Calu3 (cell line): ENCODE data around the gene CDKN1A. TPM values are rescaled to one million over a fixed set of nuclear protein-coding genes. Genes with fewer than 3 reads are reported as not detected.

Source experiments
- BruUV-seq: library from RNA; stranded (reverse); fragments of 400-500 nt; replicated peaks from 2 replicates; lab custom pipeline; 2021; lab: Mats Ljungman, UMichigan
- CTCF ChIA-PET: fragments of 300-600 bp; sonication (Branson Sonifier 250); formaldehyde crosslinking; loops from one replicate; lab custom pipeline; 2022; ENCODE audit warnings: antibody characterized with exemption; lab: Charles Lee
- DNase-seq: peaks from one replicate; pipeline ENCODE4 v3.0.0; 2022
- H3K27ac Mint-ChIP-seq: one replicate; pipeline ENCODE4 v1.8.0; 2022; ENCODE audit warnings: mixed read lengths; ENCODE audit not compliant: unreplicated experiment
- H3K27me3 Mint-ChIP-seq: one replicate; pipeline ENCODE4 v1.8.0; 2022; ENCODE audit warnings: mixed read lengths; ENCODE audit not compliant: unreplicated experiment
- H3K36me3 Mint-ChIP-seq: one replicate; pipeline ENCODE4 v1.8.0; 2022; ENCODE audit warnings: mild to moderate bottlenecking, moderate library complexity, mixed read lengths; ENCODE audit not compliant: insufficient read depth, unreplicated experiment
- H3K4me1 Mint-ChIP-seq: one replicate; pipeline ENCODE4 v1.8.0; 2022; ENCODE audit warnings: mild to moderate bottlenecking, low read depth, mixed read lengths; ENCODE audit not compliant: unreplicated experiment
- H3K4me3 Mint-ChIP-seq: one replicate; pipeline ENCODE4 v1.8.0; 2022; ENCODE audit warnings: mild to moderate bottlenecking, low read depth, moderate library complexity, mixed read lengths; ENCODE audit not compliant: unreplicated experiment
- H3K9me3 Mint-ChIP-seq: one replicate; pipeline ENCODE4 v1.8.0; 2022; ENCODE audit warnings: low read depth, mixed read lengths; ENCODE audit not compliant: unreplicated experiment
- CTCF ChIP-seq: fragments of 200-600 bp; IDR thresholded peaks from one replicate; pipeline ENCODE4 v1.8.0; 2022; ENCODE audit warnings: antibody characterized with exemption; ENCODE audit not compliant: unreplicated experiment
- intact Hi-C: fragments of 100-400 bp; cut with micrococcal nuclease; formaldehyde crosslinking; loops from one replicate; pipeline ENCODE4 v1.10.0; 2022; ENCODE audit not compliant: unreplicated experiment
- total RNA-seq: library from RNA; stranded (reverse); gene quantifications from 2 replicates; pipeline ENCODE4 v1.2.3, GENCODE V29; 2022

CDKN1A gene
- total RNA-seq, 1 experiment from 2014 or later: 33.7 TPM

DNA sequence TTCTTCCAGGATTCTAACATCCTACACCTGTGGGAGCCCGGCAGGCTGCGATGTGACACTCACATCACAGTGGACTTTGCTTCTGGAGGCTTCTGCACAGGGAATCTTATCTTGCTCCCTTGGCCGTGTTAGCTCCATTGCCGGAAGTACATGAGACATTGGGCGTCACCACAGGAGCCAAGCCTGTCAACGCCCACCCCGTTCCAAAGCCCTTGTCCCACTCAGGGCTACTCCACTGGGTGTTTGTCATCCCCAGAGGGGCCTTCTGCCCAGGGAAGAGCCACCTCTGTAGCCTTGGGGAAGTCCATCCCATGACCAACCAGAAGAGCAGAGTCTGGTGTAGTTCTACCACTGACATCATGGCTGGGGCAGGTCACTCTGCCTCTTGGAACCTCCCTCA, 20.8 kb downstream of the CDKN1A start:
- Mint-ChIP-seq H3K4me1 (peaks cover 11% of the 10 kb centered on the region), H3K9me3 (no peaks in the 10 kb centered on the region), H3K4me3 (no peak overlapping the region), H3K27me3 (peaks cover 17% of the 10 kb centered on the region), H3K27ac (no peak overlapping the region), H3K36me3 (no peaks in the 10 kb centered on the region)
- no TSS peak for BruUV-seq
- CTCF ChIA-PET: no interaction called here
- no peak for DNase-seq
- TF ChIP-seq CTCF: no peak
- intact Hi-C loops: no loop called here

GRCh38 chr6:36700071-36700812, 21.7 kb downstream of the CDKN1A start:
- BruUV-seq: no TSS peak
- H3K4me1 Mint-ChIP-seq: peaks cover 11% of the 10 kb centered on the region
- no peak overlapping the region for H3K4me3 Mint-ChIP-seq
- H3K27me3 Mint-ChIP-seq: peaks cover 17% of the 10 kb centered on the region
- no peaks in the 10 kb centered on the region for H3K36me3 Mint-ChIP-seq
- no peak for TF ChIP-seq CTCF
- no peak for DNase-seq
- no peak overlapping the region for H3K27ac Mint-ChIP-seq
- intact Hi-C loops: no loop called here
- CTCF ChIA-PET: interaction anchor here (0.8 kb wide), 1 partner anchor 15 kb away, joined by 3 read pairs; no protein-coding TSS in a partner anchor
- H3K9me3 Mint-ChIP-seq: no peaks in the 10 kb centered on the region

DNA sequence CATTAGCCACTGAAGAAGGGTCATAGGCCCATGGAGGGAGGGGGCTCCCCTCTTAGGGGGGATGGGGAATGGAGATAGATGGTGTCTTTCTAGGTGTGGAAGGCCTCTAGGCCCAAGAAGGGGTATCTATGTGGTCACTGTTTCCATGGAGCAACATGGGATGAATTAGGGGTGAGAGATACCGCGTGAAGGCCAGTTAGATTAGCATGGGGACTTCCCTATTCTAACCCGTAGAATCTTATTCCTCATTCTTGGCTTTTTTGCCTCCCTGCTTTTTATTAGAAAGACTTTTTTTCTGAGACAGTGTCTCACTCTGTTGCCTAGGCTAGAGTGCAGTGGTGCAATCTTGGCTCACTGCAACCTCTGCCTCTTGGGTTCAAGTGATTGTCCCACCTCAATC, 22.3 kb downstream of the CDKN1A start:
- CTCF ChIA-PET: interaction anchor here (0.8 kb wide), 2 partner anchors 15 to 20 kb away, joined by 3 read pairs; no protein-coding TSS in a partner anchor

DNA sequence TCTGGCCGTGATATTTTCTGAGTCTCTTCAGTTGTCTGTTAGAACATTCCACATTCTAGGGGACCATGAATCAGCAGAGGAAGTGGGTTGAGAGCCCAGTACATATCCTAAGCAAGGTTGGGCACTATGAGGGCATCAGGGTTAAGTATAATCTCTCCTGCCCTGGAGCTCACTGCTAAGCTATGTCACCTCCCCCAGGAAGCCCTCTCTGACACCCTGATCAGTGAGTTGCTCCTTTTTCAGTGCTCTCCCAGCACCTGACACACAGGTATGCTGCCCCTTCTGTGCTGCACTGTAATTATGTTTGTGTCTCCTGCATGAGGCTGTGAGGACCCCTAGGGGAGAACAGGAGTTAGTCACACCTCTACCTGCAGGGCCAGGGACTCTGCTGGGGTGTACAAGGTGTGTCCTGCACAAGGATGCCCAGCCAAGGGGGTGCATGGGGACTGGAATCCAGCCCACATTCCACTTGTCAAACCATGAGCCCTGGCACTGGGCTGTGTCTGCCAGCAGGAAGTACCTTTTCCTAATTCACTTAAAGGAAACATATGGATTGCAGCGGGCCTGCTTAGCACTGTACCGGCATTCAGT, 23.0 kb downstream of the CDKN1A start:
- Mint-ChIP-seq H3K4me3 (no peak overlapping the region), H3K4me1 (peaks cover 11% of the 10 kb centered on the region), H3K27me3 (peaks cover 17% of the 10 kb centered on the region), H3K36me3 (no peaks in the 10 kb centered on the region), H3K9me3 (no peaks in the 10 kb centered on the region), H3K27ac (no peak overlapping the region)
- peak; percentile 52 for DNase-seq
- BruUV-seq: no TSS peak
- intact Hi-C loops: no loop called here
- CTCF ChIA-PET: interaction anchor here (0.8 to 0.9 kb wide), 2 partner anchors 19 to 58 kb away, joined by 3 read pairs; no protein-coding TSS in a partner anchor
- TF ChIP-seq CTCF: peak; percentile 40

More for the DNA sequence above, 22.3 kb downstream of the CDKN1A start:
- peaks cover 11% of the 10 kb centered on the region for H3K4me1 Mint-ChIP-seq
- H3K36me3 Mint-ChIP-seq: no peaks in the 10 kb centered on the region
- no peak overlapping the region for H3K4me3 Mint-ChIP-seq
- BruUV-seq: no TSS peak
- no peak for TF ChIP-seq CTCF
- intact Hi-C loops: no loop called here
- no peak overlapping the region for H3K27ac Mint-ChIP-seq
- no peak for DNase-seq
- H3K27me3 Mint-ChIP-seq: peaks cover 17% of the 10 kb centered on the region
- H3K9me3 Mint-ChIP-seq: no peaks in the 10 kb centered on the region
